Breast epithelium (tissue), 4 donors: ENCODE data around the gene PRPF19. TPM values are rescaled to one million over a fixed set of nuclear protein-coding genes. Genes with fewer than 3 reads are reported as not detected.
A peak's percentile ranks its signal among the peaks of the same experiment; 100 is the strongest.

Experiments
- DNase-seq, 2 donors: peaks; one replicate each; pipeline ENCODE4 v3.0.0-alpha.2; 2019; ENCODE audit warnings: low spot score in 2 of 2
- H3K27ac ChIP-seq, 2 donors: fragments of 200-600 bp; sonication (generic) in 1 of 2; one replicate each; pipeline ENCODE4 v1.5.1; 2016 to 2019; ENCODE audit warnings: mild to moderate bottlenecking in 1 of 2
- H3K27me3 ChIP-seq, 2 donors: fragments of 200-600 bp; sonication (generic) in 1 of 2; one replicate each; pipeline versions ENCODE4 v1.5.1 to v1.6.0; 2017 to 2019; ENCODE audit warnings: control low read depth in 1 of 2, mild to moderate bottlenecking in 1 of 2
- H3K36me3 ChIP-seq: fragments of 200-600 bp; one replicate; pipeline ENCODE4 v1.5.1; 2019
- H3K4me1 ChIP-seq, 2 donors: fragments of 200-600 bp; sonication (generic); one replicate each; pipeline ENCODE4 v1.5.1; 2016 to 2019; ENCODE audit warnings: control low read depth in 1 of 2
- H3K4me3 ChIP-seq, 3 donors: fragments of 200-600 bp; sonication (generic); 1 replicate in 2 of 3; 2 replicates in 1 of 3; pipeline ENCODE4 v1.5.1; 2016 to 2019; ENCODE audit warnings: mild to moderate bottlenecking in 3 of 3, moderate library complexity in 2 of 3
- H3K9me3 ChIP-seq, 2 donors: fragments of 200-600 bp; sonication (generic) in 1 of 2; one replicate each; pipeline ENCODE4 v1.5.1; 2016 to 2019; ENCODE audit warnings: control low read depth in 1 of 2
- CTCF ChIP-seq, 3 donors: fragments of 450-650 bp; IDR thresholded peaks; one replicate each; pipeline ENCODE4 v1.5.1; 2016 to 2017; ENCODE audit warnings: antibody characterized with exemption in 3 of 3, mild to moderate bottlenecking in 3 of 3, moderate library complexity in 3 of 3
- POLR2A ChIP-seq: fragments of 450-650 bp; IDR thresholded peaks from one replicate; pipeline ENCODE4 v1.6.1; 2016; ENCODE audit warnings: antibody characterized with exemption, mild to moderate bottlenecking, moderate library complexity
- POLR2AphosphoS5 ChIP-seq, 3 donors: sonication (generic); formaldehyde crosslinking; IDR thresholded peaks; one replicate each; pipeline ENCODE4 v1.6.1; 2017; ENCODE audit warnings: antibody characterized with exemption in 3 of 3
- intact Hi-C: fragments of 100-400 bp; cut with DNase I; formaldehyde crosslinking; loops from one replicate; pipeline ENCODE4 v1.15.1; 2023; ENCODE audit warnings: low total_unique reads
- total RNA-seq, 3 donors: library from RNA; depleted of rRNA; stranded (reverse); fragments of >200 nt; gene quantifications; one replicate each; pipeline ENCODE4 v1.1.0, GENCODE V29; 2016

The PRPF19 gene
- total RNA-seq, 3 donors from 2014 or later, result 56.0 to 82.7 (median 81.3) TPM

GRCh38 chr11:60930394-60930793 lies 24.0 kb upstream of the PRPF19 start:
- no peaks in the 10 kb centered on the region for H3K27me3 ChIP-seq
- H3K4me1 ChIP-seq, result no peaks in the 10 kb centered on the region
- intact Hi-C loops, result no loop called here
- no peak overlapping the region for H3K4me3 ChIP-seq
- TF ChIP-seq POLR2A (no peak), CTCF (IDR thresholded peaks at IDR 0.05) (no peak), POLR2AphosphoS5 (IDR thresholded peaks at IDR 0.05) (no peak)
- no peaks in the 10 kb centered on the region for H3K9me3 ChIP-seq
- H3K27ac ChIP-seq, result no peak overlapping the region
- H3K36me3 ChIP-seq, result no peaks in the 10 kb centered on the region
- no peak for DNase-seq

GRCh38 chr11:60929764-60930163 lies 23.4 kb upstream of the PRPF19 start:
- H3K9me3 ChIP-seq, result no peaks in the 10 kb centered on the region
- TF ChIP-seq CTCF (IDR thresholded peaks at IDR 0.05), result no peak
- no peak for TF ChIP-seq POLR2AphosphoS5 (IDR thresholded peaks at IDR 0.05)
- TF ChIP-seq POLR2A, result no peak
- intact Hi-C loops, result no loop called here
- no peaks in the 10 kb centered on the region for H3K27me3 ChIP-seq
- no peaks in the 10 kb centered on the region for H3K4me1 ChIP-seq
- DNase-seq, result no peak
- no peaks in the 10 kb centered on the region for H3K36me3 ChIP-seq
- H3K27ac ChIP-seq, result no peak overlapping the region
- H3K4me3 ChIP-seq, result no peak overlapping the region

GRCh38 chr11:60928563-60929001 lies 22.2 kb upstream of the PRPF19 start:
- intact Hi-C loops, result no loop called here
- no peaks in the 10 kb centered on the region for H3K4me1 ChIP-seq
- H3K27ac ChIP-seq, result no peak overlapping the region
- no peaks in the 10 kb centered on the region for H3K9me3 ChIP-seq
- H3K36me3 ChIP-seq, result no peaks in the 10 kb centered on the region
- DNase-seq, result no peak
- no peaks in the 10 kb centered on the region for H3K27me3 ChIP-seq
- TF ChIP-seq POLR2AphosphoS5 (IDR thresholded peaks at IDR 0.05) (no peak), CTCF (IDR thresholded peaks at IDR 0.05) (no peak), POLR2A (no peak)
- H3K4me3 ChIP-seq, result no peak overlapping the region

- peaks cover under 1% of the 10 kb centered on the region for H3K36me3 ChIP-seq
- peak; percentile 36 to 75 for DNase-seq
- intact Hi-C loops, result no loop called here
Measured at GRCh38 chr11:60927600-60927999, 21.2 kb upstream of the PRPF19 start.

GRCh38 chr11:60927061-60927592 lies 20.7 kb upstream of the PRPF19 start:
- Histone ChIP-seq H3K27me3 (no peaks in the 10 kb centered on the region), H3K27ac (no peak overlapping the region), H3K9me3 (no peaks in the 10 kb centered on the region), H3K4me1 (no peaks in the 10 kb centered on the region), H3K36me3 (peaks cover 5% of the 10 kb centered on the region), H3K4me3 (no peak overlapping the region)
- no peak for DNase-seq
- intact Hi-C loops, result no loop called here
- TF ChIP-seq POLR2AphosphoS5 (IDR thresholded peaks at IDR 0.05), result no peak
- no peak for TF ChIP-seq CTCF (IDR thresholded peaks at IDR 0.05)
- TF ChIP-seq POLR2A, result no peak

More at GRCh38 chr11:60927600-60927999, 21.2 kb upstream of the PRPF19 start:
- H3K4me3 ChIP-seq, result no peak overlapping the region
- no peaks in the 10 kb centered on the region for H3K4me1 ChIP-seq
- TF ChIP-seq CTCF (IDR thresholded peaks at IDR 0.05), result peak in 1 of 3 donors; percentile 28
- TF ChIP-seq POLR2A, result no peak
- H3K27me3 ChIP-seq, result no peaks in the 10 kb centered on the region
- no peak overlapping the region for H3K27ac ChIP-seq
- no peaks in the 10 kb centered on the region for H3K9me3 ChIP-seq
